GM23338 (cell line): ENCODE measurements around the gene MUC6.

Experiments used
- EZH2 ChIP-seq: fragments of 200-600 bp; sonication (generic); IDR thresholded peaks from one replicate; pipeline ENCODE4 v1.8.0; 2017; ENCODE audit warnings: antibody characterized with exemption, mild to moderate bottlenecking, low read depth; ENCODE audit not compliant: unreplicated experiment
- EZH2phosphoT487 ChIP-seq: fragments of 200-600 bp; sonication (generic); IDR thresholded peaks from one replicate; pipeline ENCODE4 v1.8.1; 2018; ENCODE audit warnings: antibody characterized with exemption; ENCODE audit not compliant: unreplicated experiment
- REST ChIP-seq: IDR thresholded peaks from one replicate; pipeline ENCODE4 v1.6.1; 2018; ENCODE audit warnings: antibody characterized with exemption; ENCODE audit not compliant: unreplicated experiment
- ZNF114 ChIP-seq: fragments of 250-450 bp; sonication (Bioruptor Pico); IDR thresholded peaks from 2 replicates; pipeline ENCODE4 v1.5.0; 2020; ENCODE audit warnings: mild to moderate bottlenecking, moderate library complexity
- TF ChIP-seq, protein P1 (sequence below), 2 experiments: fragments of 200-600 bp in 1 of 2; sonication (generic) in 1 of 2; conservative IDR thresholded peaks; 2 replicates each; pipeline versions ENCODE4 v1.5.1 to v1.6.1; 2016 to 2017; ENCODE audit warnings: antibody characterized with exemption in 2 of 2, low read depth in 2 of 2, mild to moderate bottlenecking in 2 of 2, moderate library complexity in 1 of 2

DNA sequence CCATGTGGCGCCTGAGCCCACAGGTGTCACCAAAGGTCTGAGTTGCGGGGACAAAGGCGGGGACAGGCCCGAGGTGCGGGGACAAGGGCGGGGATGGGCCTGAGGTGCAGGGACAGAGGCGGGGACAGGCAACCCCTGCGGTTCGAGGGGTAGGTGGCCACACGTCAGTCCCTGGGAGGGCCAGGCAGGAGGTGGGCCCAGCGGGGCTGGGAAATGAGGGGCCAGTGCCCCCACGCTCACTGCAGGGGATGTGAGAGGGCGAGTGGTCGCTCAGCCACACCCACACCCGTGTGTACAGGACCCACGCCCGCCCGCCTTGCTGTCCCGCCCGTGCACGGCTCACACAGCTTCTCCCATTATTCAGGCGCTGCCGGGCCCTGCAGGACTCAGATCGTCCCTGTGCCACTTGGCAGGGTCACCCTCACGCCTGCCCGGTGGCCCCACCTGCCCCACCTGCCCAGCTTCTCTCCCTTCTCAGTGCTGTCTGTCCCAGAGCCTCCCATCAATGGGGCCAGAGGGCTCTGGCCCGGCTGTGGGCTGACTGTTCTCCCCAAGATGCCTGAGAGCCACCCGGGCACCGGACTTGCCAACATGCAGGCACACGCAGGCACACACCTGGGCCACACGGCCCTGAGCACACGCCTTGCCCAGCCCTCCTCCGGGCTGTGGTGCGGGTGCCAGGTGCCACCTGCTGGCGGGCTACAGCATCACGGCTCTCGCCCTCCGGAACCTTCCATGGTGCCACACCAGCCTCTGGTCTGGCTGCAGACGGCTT is 14.2 kb upstream of the MUC6 start:
- TF ChIP-seq, protein P1, sequence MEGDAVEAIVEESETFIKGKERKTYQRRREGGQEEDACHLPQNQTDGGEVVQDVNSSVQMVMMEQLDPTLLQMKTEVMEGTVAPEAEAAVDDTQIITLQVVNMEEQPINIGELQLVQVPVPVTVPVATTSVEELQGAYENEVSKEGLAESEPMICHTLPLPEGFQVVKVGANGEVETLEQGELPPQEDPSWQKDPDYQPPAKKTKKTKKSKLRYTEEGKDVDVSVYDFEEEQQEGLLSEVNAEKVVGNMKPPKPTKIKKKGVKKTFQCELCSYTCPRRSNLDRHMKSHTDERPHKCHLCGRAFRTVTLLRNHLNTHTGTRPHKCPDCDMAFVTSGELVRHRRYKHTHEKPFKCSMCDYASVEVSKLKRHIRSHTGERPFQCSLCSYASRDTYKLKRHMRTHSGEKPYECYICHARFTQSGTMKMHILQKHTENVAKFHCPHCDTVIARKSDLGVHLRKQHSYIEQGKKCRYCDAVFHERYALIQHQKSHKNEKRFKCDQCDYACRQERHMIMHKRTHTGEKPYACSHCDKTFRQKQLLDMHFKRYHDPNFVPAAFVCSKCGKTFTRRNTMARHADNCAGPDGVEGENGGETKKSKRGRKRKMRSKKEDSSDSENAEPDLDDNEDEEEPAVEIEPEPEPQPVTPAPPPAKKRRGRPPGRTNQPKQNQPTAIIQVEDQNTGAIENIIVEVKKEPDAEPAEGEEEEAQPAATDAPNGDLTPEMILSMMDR (conservative IDR thresholded peaks at IDR 0.05; ENCODE audit: low read depth in 2 of 2), result peak; percentile 69 to 98
- TF ChIP-seq REST, result no peak
- TF ChIP-seq EZH2, result no peak
- no peak for TF ChIP-seq EZH2phosphoT487
- no peak for TF ChIP-seq ZNF114 (CRISPR knock-in tag)
